WTC11 (cell line): Measurements from ENCODE around the gene PARD3B.

Experiments used
- ATF3 ChIP-seq: sonication (generic); formaldehyde crosslinking; conservative IDR thresholded peaks from 2 replicates; pipeline ENCODE4 v1.8.1; 2022; ENCODE audit warnings: mild to moderate bottlenecking, missing genetic modification reagents
- CTCF ChIP-seq: fragments of 200-600 bp; IDR thresholded peaks from 2 replicates; pipeline ENCODE4 v1.8.0; 2022; ENCODE audit warnings: antibody characterized with exemption
- E2F4 ChIP-seq: sonication (generic); formaldehyde crosslinking; IDR thresholded peaks from 2 replicates; pipeline ENCODE4 v1.8.1; 2022; ENCODE audit warnings: low read depth, mild to moderate bottlenecking, moderate library complexity, missing genetic modification reagents, borderline replicate concordance
- FOXJ3 ChIP-seq: sonication (generic); formaldehyde crosslinking; IDR thresholded peaks from 2 replicates; pipeline ENCODE4 v1.9.0; 2021; ENCODE audit warnings: missing genetic modification reagents, mild to moderate bottlenecking, borderline replicate concordance
- IRF2 ChIP-seq: sonication (generic); formaldehyde crosslinking; IDR thresholded peaks from 2 replicates; pipeline ENCODE4 v1.8.0; 2022; ENCODE audit warnings: low read depth, missing genetic modification reagents, borderline replicate concordance
- ZNF121 ChIP-seq: sonication (generic); formaldehyde crosslinking; IDR thresholded peaks from 2 replicates; pipeline ENCODE4 v1.8.0; 2023; ENCODE audit warnings: missing genetic modification reagents
- ZNF263 ChIP-seq: sonication (generic); formaldehyde crosslinking; IDR thresholded peaks from 2 replicates; pipeline ENCODE4 v1.8.1; 2022; ENCODE audit warnings: low read depth, mild to moderate bottlenecking, moderate library complexity, missing genetic modification reagents
- ZNF671 ChIP-seq: fragments of 250-450 bp; sonication (Bioruptor Pico); IDR thresholded peaks from 2 replicates; pipeline ENCODE4 v1.8.0; 2021; ENCODE audit warnings: mild to moderate bottlenecking
- TF ChIP-seq, protein P1 (sequence below): sonication (generic); formaldehyde crosslinking; IDR thresholded peaks from 2 replicates; pipeline ENCODE4 v1.8.1; 2022; ENCODE audit warnings: low read depth, missing genetic modification reagents, borderline replicate concordance

DNA sequence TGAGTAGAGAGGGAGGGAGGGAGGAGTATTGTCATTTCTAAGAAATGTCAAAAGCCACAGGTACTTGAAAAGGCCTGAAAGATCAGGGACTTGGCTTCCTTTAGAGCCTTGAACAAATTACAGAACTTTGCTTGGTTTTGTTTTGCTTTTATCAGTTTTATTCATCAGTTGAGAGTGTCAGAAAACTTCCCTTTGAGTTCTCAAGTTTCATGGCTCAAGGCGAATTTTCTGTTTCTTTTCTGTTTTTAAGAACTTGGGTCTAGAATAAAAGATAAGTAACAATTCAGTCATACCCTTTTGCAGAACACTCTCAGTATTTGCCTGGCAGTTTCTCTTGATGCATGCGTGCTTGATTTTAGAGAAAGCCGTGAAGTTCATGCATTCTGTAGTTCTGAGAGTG is 531.9 kb downstream of the PARD3B start:
- no peak for TF ChIP-seq CTCF
- no peak for TF ChIP-seq E2F4 (CRISPR knock-in tag)
- TF ChIP-seq ZNF263 (CRISPR knock-in tag): no peak
- TF ChIP-seq, protein P1, sequence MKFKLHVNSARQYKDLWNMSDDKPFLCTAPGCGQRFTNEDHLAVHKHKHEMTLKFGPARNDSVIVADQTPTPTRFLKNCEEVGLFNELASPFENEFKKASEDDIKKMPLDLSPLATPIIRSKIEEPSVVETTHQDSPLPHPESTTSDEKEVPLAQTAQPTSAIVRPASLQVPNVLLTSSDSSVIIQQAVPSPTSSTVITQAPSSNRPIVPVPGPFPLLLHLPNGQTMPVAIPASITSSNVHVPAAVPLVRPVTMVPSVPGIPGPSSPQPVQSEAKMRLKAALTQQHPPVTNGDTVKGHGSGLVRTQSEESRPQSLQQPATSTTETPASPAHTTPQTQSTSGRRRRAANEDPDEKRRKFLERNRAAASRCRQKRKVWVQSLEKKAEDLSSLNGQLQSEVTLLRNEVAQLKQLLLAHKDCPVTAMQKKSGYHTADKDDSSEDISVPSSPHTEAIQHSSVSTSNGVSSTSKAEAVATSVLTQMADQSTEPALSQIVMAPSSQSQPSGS: no peak
- no peak for TF ChIP-seq ATF3 (CRISPR knock-in tag)
- TF ChIP-seq FOXJ3 (CRISPR knock-in tag): no peak
- TF ChIP-seq ZNF671 (CRISPR knock-in tag): no peak
- TF ChIP-seq IRF2 (CRISPR knock-in tag): no peak
- no peak for TF ChIP-seq ZNF121 (CRISPR knock-in tag)
